ENCODE measurements around the gene TXK.
A peak's percentile ranks its signal among the peaks of the same experiment; 100 is the strongest.

The TXK gene

DNA sequence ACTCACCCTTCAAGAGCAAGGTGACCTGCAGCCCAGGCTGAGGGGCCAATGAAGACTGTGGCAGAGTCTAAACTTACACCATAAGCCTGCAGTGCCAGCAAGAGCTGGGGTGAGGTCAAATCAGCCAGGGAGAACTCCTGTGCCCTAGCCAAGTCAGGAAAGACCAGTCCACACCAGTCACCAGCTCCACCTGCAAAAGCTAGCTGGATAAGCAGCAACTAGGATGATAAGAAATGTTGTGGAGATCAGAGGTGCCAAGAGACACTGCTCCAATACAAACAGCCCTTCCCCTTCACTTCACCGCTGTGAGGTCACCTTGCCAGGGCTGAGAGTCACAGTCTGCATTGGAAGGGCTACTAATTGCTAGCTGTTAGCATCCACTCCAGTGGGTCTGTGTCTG lies 86.2 kb downstream of the TXK start:
- DNase-seq: no peak

GRCh38 chr4:48047421-48047844 lies 86.6 kb downstream of the TXK start:
- DNase-seq: no peak

GRCh38 chr4:48046059-48046458 lies 88.0 kb downstream of the TXK start:
- DNase-seq: no peak

- DNase-seq: no peak
Measured at GRCh38 chr4:48044298-48044697, 89.8 kb downstream of the TXK start.

- DNase-seq: no peak
Measured at GRCh38 chr4:48043504-48043903, 90.5 kb downstream of the TXK start.

- no peak for DNase-seq
Measured at GRCh38 chr4:48042979-48043461, 91.0 kb downstream of the TXK start.

DNA sequence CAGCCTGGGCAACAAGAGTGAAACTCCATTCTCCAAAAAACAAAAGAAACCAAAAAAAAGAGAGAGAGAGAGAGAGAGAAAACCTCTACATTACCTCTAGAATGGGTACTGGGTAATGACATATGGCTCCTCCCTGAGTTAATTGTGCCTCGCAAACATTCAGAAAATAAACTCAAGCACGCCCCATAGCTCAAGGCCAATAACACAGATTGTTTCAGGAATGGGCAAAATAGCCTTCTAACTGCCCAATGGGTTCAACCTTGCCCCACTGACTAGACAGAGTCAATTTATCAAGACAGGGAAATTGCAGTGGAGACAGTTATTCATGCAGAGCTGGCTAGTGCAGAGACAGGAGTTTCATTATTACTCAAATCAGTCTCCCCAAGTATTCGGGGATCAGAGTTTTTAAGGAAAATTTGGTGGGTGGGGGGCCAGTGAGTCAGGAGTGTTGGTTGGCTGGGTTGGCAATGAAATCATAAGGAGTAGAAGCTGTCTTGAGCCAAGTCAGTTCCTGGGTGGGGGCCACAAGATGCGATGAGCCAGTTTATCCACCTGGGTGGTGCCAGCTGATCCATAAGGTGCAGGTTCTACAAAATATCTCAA lies 92.4 kb downstream of the TXK start:
- DNase-seq: no peak

DNA sequence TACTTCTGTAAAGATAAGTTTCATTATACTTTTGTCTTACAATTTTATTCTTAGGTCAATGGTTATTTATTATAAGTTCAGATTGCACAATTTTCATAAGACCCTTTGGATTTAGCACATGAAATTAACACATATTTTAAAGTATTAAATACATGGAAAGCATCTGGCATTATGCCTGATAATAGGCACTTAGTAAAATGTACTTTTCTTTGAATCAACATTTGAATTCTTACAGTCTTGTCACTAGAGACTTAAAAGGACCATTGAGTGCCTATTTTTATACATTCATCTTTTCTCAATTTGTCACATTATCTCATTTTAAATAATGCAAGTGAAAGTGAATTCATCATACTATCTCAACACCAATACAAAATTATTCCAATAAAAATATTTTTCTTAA lies 94.5 kb downstream of the TXK start:
- DNase-seq: no peak

- DNase-seq: no peak
Measured at GRCh38 chr4:48038666-48039065, 95.4 kb downstream of the TXK start.

- no peak for DNase-seq
Measured at GRCh38 chr4:48037117-48037462, 97.0 kb downstream of the TXK start.

DNA sequence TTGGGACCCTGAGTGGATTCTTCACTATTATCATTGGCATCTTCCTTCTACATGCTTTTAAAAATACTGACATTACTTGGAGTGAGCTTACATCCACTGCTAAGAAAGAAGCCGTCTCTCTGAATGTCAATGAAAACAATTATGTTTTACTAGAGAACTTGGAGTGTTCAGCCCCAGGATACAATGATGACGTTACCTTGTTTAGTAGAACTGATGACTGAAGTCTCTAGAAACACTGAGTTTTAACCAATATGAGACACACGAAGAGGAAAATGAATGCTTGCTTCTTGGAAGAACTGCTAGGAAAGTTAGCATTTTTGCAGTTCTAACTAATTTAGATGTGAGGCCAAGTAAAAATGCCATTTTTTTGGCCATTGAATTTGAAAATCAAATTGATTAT lies 98.1 kb downstream of the TXK start:
- no peak for DNase-seq

DNA sequence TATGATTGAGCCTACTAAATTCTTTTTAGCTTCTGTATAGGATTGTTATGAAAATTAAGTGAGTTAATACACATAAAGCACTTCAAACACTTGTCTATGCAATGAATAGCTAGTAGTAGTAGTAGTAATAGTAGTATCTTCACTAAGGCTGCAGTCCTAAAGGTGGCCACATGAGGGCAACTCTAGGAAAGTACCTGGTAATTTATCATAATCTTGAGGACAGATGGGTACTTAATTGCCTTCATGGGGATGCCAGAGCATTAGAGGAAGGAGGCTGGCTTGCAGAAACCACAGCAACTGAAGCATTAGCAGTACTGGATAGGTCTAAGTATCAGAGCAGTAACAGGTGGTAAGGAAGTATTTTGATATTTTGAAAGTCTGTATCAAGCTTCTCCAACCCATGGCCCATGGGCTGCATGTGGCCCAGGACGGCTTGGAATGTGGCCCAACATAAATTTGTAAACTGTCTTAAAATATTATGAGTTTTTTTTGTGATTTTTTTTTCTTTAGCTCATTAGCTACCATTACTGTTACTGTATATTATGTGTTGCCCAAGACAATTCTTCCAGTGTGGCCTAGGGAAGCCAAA lies 100.1 kb downstream of the TXK start:
- DNase-seq: peak; percentile 21

GRCh38 chr4:48033412-48033811 lies 100.6 kb downstream of the TXK start:
- DNase-seq: no peak

- no peak for DNase-seq
Measured at GRCh38 chr4:48032721-48033120, 101.3 kb downstream of the TXK start.

GRCh38 chr4:48031802-48032525 lies 102.1 kb downstream of the TXK start:
- peak; percentile 50 for DNase-seq

- no peak for DNase-seq
Measured at GRCh38 chr4:48030470-48030869, 103.6 kb downstream of the TXK start.

DNA sequence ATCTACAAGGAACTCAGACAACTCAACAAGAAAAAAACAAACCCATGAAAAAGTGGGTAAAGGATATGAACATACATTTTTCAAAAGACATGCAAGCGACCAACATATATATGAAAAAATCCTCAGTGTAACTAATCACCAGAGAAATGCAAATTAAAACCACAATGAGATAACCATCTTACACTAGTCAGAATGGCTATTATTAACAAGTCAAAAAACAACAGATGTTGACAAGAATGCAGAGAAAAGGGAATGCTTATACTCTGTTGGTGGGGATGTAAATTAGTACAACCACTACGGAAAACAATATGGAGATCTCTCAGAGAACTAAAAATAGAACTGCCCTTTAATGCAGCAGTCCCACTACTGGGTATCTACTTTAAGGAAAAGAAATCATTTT lies 105.4 kb downstream of the TXK start:
- no peak for DNase-seq

- DNase-seq: no peak
Measured at GRCh38 chr4:48027653-48028052, 106.4 kb downstream of the TXK start.

- DNase-seq: no peak
Measured at GRCh38 chr4:48025005-48025404, 109.0 kb downstream of the TXK start.

DNA sequence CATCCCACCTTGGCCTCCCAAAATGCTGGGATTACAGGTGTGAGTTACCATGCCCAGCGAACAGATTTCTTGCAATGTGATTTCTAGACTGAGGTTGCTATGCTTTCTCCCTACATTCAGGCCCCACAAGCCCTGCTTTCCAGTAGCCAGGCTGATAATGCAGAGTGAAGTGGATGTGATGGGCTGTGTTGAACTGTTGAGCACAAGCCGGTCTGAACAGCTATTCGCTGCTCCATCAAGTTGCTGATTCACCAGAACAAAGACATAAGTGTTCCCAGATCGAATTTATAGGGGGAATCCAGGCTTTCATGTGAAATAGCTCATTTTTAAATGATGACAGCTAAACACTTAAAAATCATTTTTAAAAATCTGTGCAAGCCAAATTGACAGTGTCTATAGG lies 109.5 kb downstream of the TXK start:
- DNase-seq: no peak

GRCh38 chr4:48022192-48022799 lies 111.8 kb downstream of the TXK start:
- DNase-seq: no peak

GRCh38 chr4:48021100-48021499 lies 113.0 kb downstream of the TXK start:
- no peak for DNase-seq

GRCh38 chr4:48018112-48018511 lies 115.9 kb downstream of the TXK start:
- no peak for DNase-seq

DNA sequence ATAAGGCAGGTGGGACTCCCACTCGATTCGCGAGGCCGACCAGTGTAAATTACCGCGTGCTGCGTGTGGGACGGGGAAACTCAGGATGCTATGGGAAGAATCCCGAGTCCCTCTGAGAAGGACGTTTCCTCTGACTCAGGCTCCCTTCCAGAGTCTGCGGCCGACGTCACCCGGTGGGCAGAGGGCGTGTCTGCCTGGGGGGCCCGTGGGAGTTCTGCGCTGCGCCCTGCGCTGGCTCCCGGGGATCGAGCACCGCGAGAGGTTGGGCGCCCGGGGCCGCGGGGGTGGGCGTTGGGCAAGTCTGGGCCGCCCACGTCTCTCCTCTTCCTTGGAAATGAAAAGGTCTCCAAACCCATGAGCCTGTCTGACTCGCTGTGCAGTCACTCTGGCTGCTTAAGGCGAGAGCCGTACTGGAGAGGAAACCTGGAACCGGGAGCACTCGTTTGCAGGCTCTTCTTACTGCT lies 116.9 kb downstream of the TXK start:
- DNase-seq: peak; percentile 77

Measured in fibroblast of skin of back (primary cell).